Posterior vena cava (tissue), 2 donors: Measurements from ENCODE around the gene HOXA3. TPM values are rescaled to one million over a fixed set of nuclear protein-coding genes. Genes with fewer than 3 reads are reported as not detected.

Experiments used
- DNase-seq: peaks from one replicate; pipeline ENCODE4 v3.0.0-alpha.2; 2020; ENCODE audit warnings: low spot score
- intact Hi-C, 2 donors: fragments of 100-400 bp; cut with DNase I; formaldehyde crosslinking; loops; one replicate each; pipeline versions ENCODE4 v1.14.1 to v1.14.2; 2022 to 2023
- microRNA-seq, 2 donors: library from miRNA; unstranded; fragments of <30 nt; microRNA quantifications; one replicate each; pipeline ENCODE4 v1.2.0, GENCODE V29; 2020 to 2021; ENCODE audit warnings: borderline microRNAs expressed in 2 of 2
- total RNA-seq, 2 donors: library from RNA; stranded (reverse); fragmentation: NEBNext Ultra II Directional; extraction: Animal tissue kit (Norgen Biotek cat#: 25700); gene quantifications; one replicate each; pipeline ENCODE4 v1.2.1, GENCODE V29; 2021
- donor health status: DM: yes; HTN: yes; CAD: no.
- donor health status: DM: yes; HTN: yes; CAD: no.

The HOXA3 gene
- total RNA-seq, 2 donors from 2014 or later = 7.2 to 9.3 TPM

GRCh38 chr7:27062946-27063345 lies 89.4 kb downstream of the HOXA3 start:
- no peak for DNase-seq
- intact Hi-C loops = no loop called here

Small RNA genes lying within 50 kb of the gene (microRNA-seq; reads per million reads assigned to microRNA genes)
- gene MIR196B = 2,220 to 2,723 reads per million in 2 donors

Other genes with a start within 250 kb of the HOXA3 start
- gene HOXA1, start 56.6 kb downstream of the HOXA3 start, total RNA-seq = under 1 TPM; 0.71 to 0.97 TPM
- 1 to 10 TPM; 1.3 to 2.0 TPM for gene HOXA2, start 49.9 kb downstream of the HOXA3 start, total RNA-seq
- 1 to 10 TPM; 6.2 to 9.5 TPM for gene HOXA4, start 21.8 kb downstream of the HOXA3 start, total RNA-seq
- gene HOXA5, start 8.9 kb downstream of the HOXA3 start, total RNA-seq = 10 to 100 TPM; 11.3 to 17.6 TPM
- gene HOXA6, start 4.8 kb downstream of the HOXA3 start, total RNA-seq = 1 to 10 TPM; 8.6 to 9.1 TPM
- gene HOXA7, start 4.1 kb upstream of the HOXA3 start, total RNA-seq = 1 to 10 TPM; 6.2 to 6.7 TPM
- 1 to 10 TPM; 7.4 TPM for gene HOXA9, start 13.0 kb upstream of the HOXA3 start, total RNA-seq
- 1 to 10 TPM; 8.9 to 9.2 TPM for gene HOXA10, start 21.7 kb upstream of the HOXA3 start, total RNA-seq
- 1 to 10 TPM in 1 of 2 donors, under 1 TPM in 1; 0.51 to 1.1 TPM for gene HOXA11, start 32.6 kb upstream of the HOXA3 start, total RNA-seq
- under 1 TPM in 1 of 2 donors, not detected in 1; 0.14 TPM for gene HOXA13, start 47.5 kb upstream of the HOXA3 start, total RNA-seq
- not detected for gene EVX1, start 90.2 kb upstream of the HOXA3 start, total RNA-seq